ENCODE measurements around the gene CMTM3. TPM values are rescaled to one million over a fixed set of nuclear protein-coding genes. Genes with fewer than 3 reads are reported as not detected.

Gene CMTM3
- total RNA-seq, 1 donor from 2014 or later, result 62.4 TPM

DNA sequence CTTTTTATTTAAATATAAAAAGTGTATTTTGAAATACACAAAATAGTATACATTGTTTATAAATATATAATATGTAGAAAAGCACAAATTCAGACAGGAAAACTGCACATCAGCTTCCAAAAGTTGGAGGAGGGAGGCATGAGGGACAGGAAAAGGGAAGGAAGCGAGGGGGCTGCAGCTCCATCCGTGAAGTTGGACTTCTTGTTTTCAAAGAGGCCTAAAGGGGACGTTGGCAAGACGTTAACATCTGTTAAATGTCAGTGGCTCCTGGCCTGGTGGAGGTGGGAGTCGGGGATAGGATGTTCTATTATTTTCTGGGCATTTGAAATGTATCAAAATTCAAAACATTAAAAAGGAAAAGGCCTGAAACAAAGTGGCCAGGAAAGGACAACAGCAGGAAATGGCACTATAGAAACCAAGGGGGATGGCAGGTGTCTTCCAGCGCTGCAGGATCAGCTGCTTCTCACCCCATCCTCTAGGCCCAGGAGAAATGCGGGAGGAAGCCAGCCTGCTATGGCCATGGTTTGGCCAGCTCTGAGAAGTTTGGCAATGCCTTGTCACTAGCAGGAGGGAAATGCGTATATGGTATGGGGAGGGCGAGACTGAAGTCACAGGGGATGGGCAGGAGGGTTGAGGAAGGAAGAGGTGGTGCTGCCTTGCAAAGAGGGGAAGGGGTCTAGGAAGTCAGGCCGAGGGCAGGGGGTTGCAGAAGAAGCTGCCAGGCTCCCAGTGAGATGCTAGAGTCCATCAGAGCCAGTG is 18.8 kb upstream of the CMTM3 start:
- H3K4me2 ChIP-seq (ENCODE audit: low read length), result no peak overlapping the region
- H2AFZ ChIP-seq (ENCODE audit: low read depth, low read length), result no peak overlapping the region
- no peaks in the 10 kb centered on the region for H3K9me3 ChIP-seq (ENCODE audit: insufficient read depth, low read depth, low read length)
- no peak overlapping the region for H3K27ac ChIP-seq (ENCODE audit: low read depth, low read length)
- Mint-ChIP-seq H3K4me3 (ENCODE audit: unreplicated experiment) (no peak overlapping the region), H3K9me3 (ENCODE audit: unreplicated experiment) (no peaks in the 10 kb centered on the region), H3K27ac (ENCODE audit: unreplicated experiment) (no peak overlapping the region), H3K36me3 (ENCODE audit: low read depth, unreplicated experiment) (no peaks in the 10 kb centered on the region), H3K27me3 (ENCODE audit: low read depth, unreplicated experiment) (peaks cover 17% of the 10 kb centered on the region), H3K4me1 (ENCODE audit: low read depth, unreplicated experiment) (peaks cover 12% of the 10 kb centered on the region)
- no peaks in the 10 kb centered on the region for H3K79me2 ChIP-seq (ENCODE audit: insufficient read depth, low read length)
- no peak overlapping the region for H3K4me3 ChIP-seq (ENCODE audit: insufficient read depth, low read depth, low read length)
- H3K36me3 ChIP-seq (ENCODE audit: insufficient read depth, low read length), result no peaks in the 10 kb centered on the region
- peaks cover 14% of the 10 kb centered on the region for H3K4me1 ChIP-seq (ENCODE audit: insufficient read depth, low read length)
- H3K9ac ChIP-seq (ENCODE audit: low read length), result no peak overlapping the region
- FAIRE-seq, result no peak
- TF ChIP-seq, protein P1, sequence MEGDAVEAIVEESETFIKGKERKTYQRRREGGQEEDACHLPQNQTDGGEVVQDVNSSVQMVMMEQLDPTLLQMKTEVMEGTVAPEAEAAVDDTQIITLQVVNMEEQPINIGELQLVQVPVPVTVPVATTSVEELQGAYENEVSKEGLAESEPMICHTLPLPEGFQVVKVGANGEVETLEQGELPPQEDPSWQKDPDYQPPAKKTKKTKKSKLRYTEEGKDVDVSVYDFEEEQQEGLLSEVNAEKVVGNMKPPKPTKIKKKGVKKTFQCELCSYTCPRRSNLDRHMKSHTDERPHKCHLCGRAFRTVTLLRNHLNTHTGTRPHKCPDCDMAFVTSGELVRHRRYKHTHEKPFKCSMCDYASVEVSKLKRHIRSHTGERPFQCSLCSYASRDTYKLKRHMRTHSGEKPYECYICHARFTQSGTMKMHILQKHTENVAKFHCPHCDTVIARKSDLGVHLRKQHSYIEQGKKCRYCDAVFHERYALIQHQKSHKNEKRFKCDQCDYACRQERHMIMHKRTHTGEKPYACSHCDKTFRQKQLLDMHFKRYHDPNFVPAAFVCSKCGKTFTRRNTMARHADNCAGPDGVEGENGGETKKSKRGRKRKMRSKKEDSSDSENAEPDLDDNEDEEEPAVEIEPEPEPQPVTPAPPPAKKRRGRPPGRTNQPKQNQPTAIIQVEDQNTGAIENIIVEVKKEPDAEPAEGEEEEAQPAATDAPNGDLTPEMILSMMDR (IDR thresholded peaks at IDR 0.05; ENCODE audit: insufficient read depth, low read depth, low read length), result no peak
- TF ChIP-seq EZH2 (IDR thresholded peaks at IDR 0.05; ENCODE audit: insufficient read depth, low read length), result no peak
- H4K20me1 ChIP-seq (ENCODE audit: insufficient read depth, low read length), result no peaks in the 10 kb centered on the region
- H3K27me3 ChIP-seq (ENCODE audit: insufficient read depth, low read length), result no peaks in the 10 kb centered on the region
- DNase-seq (ENCODE audit: low read depth), result no peak

DNA sequence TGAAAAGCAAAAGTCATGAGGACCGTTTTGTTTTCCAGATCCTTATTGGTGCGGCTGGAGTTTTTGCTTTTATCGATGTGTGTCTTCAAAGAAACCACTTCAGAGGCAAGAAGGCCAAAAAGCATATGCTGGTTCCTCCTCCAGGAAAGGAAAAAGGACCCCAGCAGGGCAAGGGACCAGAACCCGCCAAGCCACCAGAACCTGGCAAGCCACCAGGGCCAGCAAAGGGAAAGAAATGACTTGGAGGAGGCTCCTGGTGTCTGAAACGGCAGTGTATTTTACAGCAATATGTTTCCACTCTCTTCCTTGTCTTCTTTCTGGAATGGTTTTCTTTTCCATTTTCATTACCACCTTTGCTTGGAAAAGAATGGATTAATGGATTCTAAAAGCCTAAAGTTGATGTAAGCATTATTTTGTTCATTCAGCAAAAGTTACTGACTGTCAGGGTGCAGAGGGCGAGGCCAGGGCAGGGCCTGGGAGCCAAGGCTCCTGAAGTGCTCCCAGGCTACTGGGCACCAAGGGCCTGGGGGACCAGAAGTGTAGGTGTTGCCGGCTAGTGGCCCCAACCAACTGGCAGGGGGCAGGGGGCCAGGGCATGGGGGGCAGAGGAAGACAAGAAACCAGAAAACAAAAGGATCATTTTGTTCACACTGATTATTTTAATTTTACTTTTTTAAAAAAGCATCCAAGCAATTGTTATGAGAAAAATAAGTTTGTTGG is 16.5 kb upstream of the CMTM3 start:
- Mint-ChIP-seq H3K27me3 (ENCODE audit: low read depth, unreplicated experiment) (peaks cover 27% of the 10 kb centered on the region), H3K4me3 (ENCODE audit: unreplicated experiment) (no peak overlapping the region), H3K36me3 (ENCODE audit: low read depth, unreplicated experiment) (no peaks in the 10 kb centered on the region), H3K27ac (ENCODE audit: unreplicated experiment) (no peak overlapping the region), H3K9me3 (ENCODE audit: unreplicated experiment) (no peaks in the 10 kb centered on the region), H3K4me1 (ENCODE audit: low read depth, unreplicated experiment) (no peaks in the 10 kb centered on the region)
- FAIRE-seq (no peak), DNase-seq (ENCODE audit: low read depth) (no peak)
- no peak overlapping the region for H2AFZ ChIP-seq (ENCODE audit: low read depth, low read length)
- no peak for TF ChIP-seq EZH2 (IDR thresholded peaks at IDR 0.05; ENCODE audit: insufficient read depth, low read length)
- TF ChIP-seq, protein P1 (IDR thresholded peaks at IDR 0.05; ENCODE audit: insufficient read depth, low read depth, low read length), result no peak
- no peak overlapping the region for H3K9ac ChIP-seq (ENCODE audit: low read length)
- no peaks in the 10 kb centered on the region for H3K9me3 ChIP-seq (ENCODE audit: insufficient read depth, low read depth, low read length)
- H3K27me3 ChIP-seq (ENCODE audit: insufficient read depth, low read length), result no peaks in the 10 kb centered on the region
- H3K36me3 ChIP-seq (ENCODE audit: insufficient read depth, low read length), result no peaks in the 10 kb centered on the region
- H3K79me2 ChIP-seq (ENCODE audit: insufficient read depth, low read length), result no peaks in the 10 kb centered on the region
- H3K4me3 ChIP-seq (ENCODE audit: insufficient read depth, low read depth, low read length), result no peak overlapping the region
- H3K27ac ChIP-seq (ENCODE audit: low read depth, low read length), result no peak overlapping the region
- H3K4me2 ChIP-seq (ENCODE audit: low read length), result no peak overlapping the region
- H4K20me1 ChIP-seq (ENCODE audit: insufficient read depth, low read length), result no peaks in the 10 kb centered on the region
- peaks cover 2% of the 10 kb centered on the region for H3K4me1 ChIP-seq (ENCODE audit: insufficient read depth, low read length)

Measured in astrocyte (in vitro differentiated cells and primary cell).